DMS114 treated with DMSO at 0.1 percent for 48 hours (cell line): ENCODE measurements around the gene TLR6.
"Not testable (repeated sequence)": the region's sequence is repeated elsewhere in the genome, so short reads cannot be mapped to it uniquely, and the experiment has no call there.

Source experiments
- DNase-seq: peaks from one replicate; lab custom pipeline; 2025; ENCODE audit not compliant: unreplicated experiment; lab: John Stamatoyannopoulos, UW

TLR6 gene

GRCh38 chr4:38823766-38824165 lies 32.9 kb downstream of the TLR6 start:
- DNase-seq, result no peak

- no peak for DNase-seq
Measured at GRCh38 chr4:38822748-38823303, 33.8 kb downstream of the TLR6 start.

GRCh38 chr4:38821739-38822138 lies 34.9 kb downstream of the TLR6 start:
- DNase-seq, result no peak

- DNase-seq, result no peak
Measured at GRCh38 chr4:38820329-38821061, 36.1 kb downstream of the TLR6 start.

GRCh38 chr4:38819569-38819968 lies 37.0 kb downstream of the TLR6 start:
- DNase-seq, result no peak

GRCh38 chr4:38818441-38818976 lies 38.1 kb downstream of the TLR6 start:
- no peak for DNase-seq

- no peak for DNase-seq
Measured at GRCh38 chr4:38815885-38816782, 40.5 kb downstream of the TLR6 start.

GRCh38 chr4:38814386-38814785 lies 42.2 kb downstream of the TLR6 start:
- no peak for DNase-seq

GRCh38 chr4:38811297-38811696 lies 45.3 kb downstream of the TLR6 start:
- no peak for DNase-seq

GRCh38 chr4:38807462-38807861 lies 49.2 kb downstream of the TLR6 start:
- DNase-seq, result not testable (repeated sequence)

- DNase-seq, result not testable (repeated sequence)
Measured at GRCh38 chr4:38806251-38806650, 50.4 kb downstream of the TLR6 start.

GRCh38 chr4:38805530-38806145 lies 51.0 kb downstream of the TLR6 start:
- DNase-seq, result no peak

GRCh38 chr4:38804654-38805295 lies 51.8 kb downstream of the TLR6 start, which contains the start of gene TLR1:
TLR1 (minus strand) TSS chr4:38804791; CDS start chr4:38798831, 5,960 bp downstream.
- DNase-seq, result peak; percentile 1

GRCh38 chr4:38803833-38804653 lies 52.6 kb downstream of the TLR6 start:
- no peak for DNase-seq

GRCh38 chr4:38802561-38803355 lies 53.9 kb downstream of the TLR6 start:
- DNase-seq, result no peak

- DNase-seq, result no peak
Measured at GRCh38 chr4:38800961-38801450, 55.6 kb downstream of the TLR6 start.

GRCh38 chr4:38800366-38800765 lies 56.3 kb downstream of the TLR6 start:
- DNase-seq, result no peak

GRCh38 chr4:38795087-38795486 lies 61.5 kb downstream of the TLR6 start:
- DNase-seq, result no peak

GRCh38 chr4:38794051-38794450 lies 62.6 kb downstream of the TLR6 start:
- DNase-seq, result no peak
